Caco-2 (cell line): ENCODE data around the gene HADHA. TPM values are rescaled to one million over a fixed set of nuclear protein-coding genes. Genes with fewer than 3 reads are reported as not detected.

ENCODE experiments used
- BruUV-seq: library from RNA; stranded (reverse); fragments of 400-500 nt; replicated peaks from 2 replicates; lab custom pipeline; 2021; lab: Mats Ljungman, UMichigan
- CTCF ChIA-PET: fragments of 300-600 bp; sonication (Branson Sonifier 250); formaldehyde crosslinking; loops from one replicate; lab custom pipeline; 2022; ENCODE audit warnings: antibody characterized with exemption; lab: Charles Lee
- POLR2A ChIA-PET: fragments of 300-600 bp; sonication (Branson Sonifier 250); formaldehyde crosslinking; loops from one replicate; lab custom pipeline; 2022; ENCODE audit warnings: antibody characterized with exemption; lab: Charles Lee
- DNase-seq, 2 experiments: peaks; one replicate each; pipeline versions ENCODE4 v3.0.0 to v3.0.0-alpha.2; 2020 to 2022
- H3K27me3 ChIP-seq: replicated peaks from 2 replicates; pipeline ENCODE4 v1.6.0; 2011; ENCODE audit warnings: low read length; ENCODE audit not compliant: control insufficient read depth, insufficient read depth
- H3K36me3 ChIP-seq: 2 replicates; pipeline ENCODE4 v1.5.1; 2011; ENCODE audit warnings: low read length; ENCODE audit not compliant: control insufficient read depth, insufficient read depth
- H3K4me1 ChIP-seq: fragments of 250-450 bp; sonication (Bioruptor Pico); 2 replicates; pipeline ENCODE4 v1.5.1; 2020; ENCODE audit warnings: mild to moderate bottlenecking
- H3K4me3 ChIP-seq: 2 replicates; pipeline ENCODE4 v1.5.1; 2011; ENCODE audit warnings: low read depth, mild to moderate bottlenecking, control low read depth, low read length
- H3K9me3 ChIP-seq: fragments of 250-450 bp; sonication (Bioruptor Pico); 2 replicates; pipeline ENCODE4 v1.5.1; 2020; ENCODE audit warnings: mild to moderate bottlenecking, moderate library complexity
- H3K27ac Mint-ChIP-seq: one replicate; pipeline ENCODE4 v1.8.0; 2022; ENCODE audit warnings: mixed read lengths; ENCODE audit not compliant: unreplicated experiment
- H3K27me3 Mint-ChIP-seq: one replicate; pipeline ENCODE4 v1.8.0; 2022; ENCODE audit warnings: mixed read lengths; ENCODE audit not compliant: insufficient read depth, unreplicated experiment
- H3K36me3 Mint-ChIP-seq: one replicate; pipeline ENCODE4 v1.8.0; 2022; ENCODE audit warnings: mild to moderate bottlenecking, mixed read lengths; ENCODE audit not compliant: insufficient read depth, unreplicated experiment
- H3K4me1 Mint-ChIP-seq: one replicate; pipeline ENCODE4 v1.8.0; 2022; ENCODE audit warnings: low read depth, mixed read lengths; ENCODE audit not compliant: unreplicated experiment
- H3K4me3 Mint-ChIP-seq: one replicate; pipeline ENCODE4 v1.8.0; 2022; ENCODE audit warnings: mild to moderate bottlenecking, moderate library complexity, mixed read lengths; ENCODE audit not compliant: unreplicated experiment
- H3K9me3 Mint-ChIP-seq: one replicate; pipeline ENCODE4 v1.8.0; 2022; ENCODE audit warnings: mixed read lengths; ENCODE audit not compliant: unreplicated experiment
- CTCF ChIP-seq, 2 experiments: fragments of 200-600 bp in 1 of 2; IDR thresholded peaks; 1 replicate in 1 of 2; 2 replicates in 1 of 2; pipeline versions ENCODE4 v1.5.1 to v1.8.0; 2011 to 2022; ENCODE audit warnings: antibody characterized with exemption in 1 of 2, control low read depth in 1 of 2, inconsistent platforms in 1 of 2, low read depth in 1 of 2, low read length in 1 of 2, mild to moderate bottlenecking in 1 of 2, moderate library complexity in 1 of 2; ENCODE audit not compliant: insufficient read depth in 1 of 2, severe bottlenecking in 1 of 2, unreplicated experiment in 1 of 2
- intact Hi-C: fragments of 100-400 bp; cut with micrococcal nuclease; formaldehyde crosslinking; loops from one replicate; pipeline ENCODE4 v1.10.0; 2022; ENCODE audit not compliant: unreplicated experiment
- total RNA-seq: library from RNA; stranded (reverse); gene quantifications from 2 replicates; pipeline ENCODE4 v1.2.3, GENCODE V29; 2022

The HADHA gene
- total RNA-seq, 1 experiment from 2014 or later = 143 TPM

GRCh38 chr2:26246818-26247217 lies 2.4 kb upstream of the HADHA start:
- no peak overlapping the region for H3K4me3 ChIP-seq
- Mint-ChIP-seq H3K27me3 (no peaks in the 10 kb centered on the region), H3K27ac (peak overlapping the region; percentile 97), H3K36me3 (peaks cover 19% of the 10 kb centered on the region), H3K4me3 (peak overlapping the region; percentile 99), H3K9me3 (no peaks in the 10 kb centered on the region), H3K4me1 (no peaks in the 10 kb centered on the region)
- H3K36me3 ChIP-seq = no peaks in the 10 kb centered on the region
- intact Hi-C loops = no loop called here
- peaks cover 6% of the 10 kb centered on the region; the same call in 1 of the 2 replicates for H3K4me1 ChIP-seq
- H3K9me3 ChIP-seq = no peaks in the 10 kb centered on the region
- no TSS peak for BruUV-seq
- POLR2A ChIA-PET = no interaction called here
- no peak for DNase-seq
- no peak for TF ChIP-seq CTCF (IDR thresholded peaks at IDR 0.05; ENCODE audit: insufficient read depth in 1 of 2, low read depth in 1 of 2, low read length in 1 of 2, severe bottlenecking in 1 of 2, unreplicated experiment in 1 of 2)
- no peaks in the 10 kb centered on the region for H3K27me3 ChIP-seq
- CTCF ChIA-PET = no interaction called here

- BruUV-seq = no TSS peak
- Histone ChIP-seq H3K27me3 (no peaks in the 10 kb centered on the region), H3K9me3 (no peaks in the 10 kb centered on the region), H3K36me3 (no peaks in the 10 kb centered on the region), H3K4me1 (peaks cover 7% of the 10 kb centered on the region; the same call in 1 of the 2 replicates), H3K4me3 (peak overlapping the region; percentile 94)
- Mint-ChIP-seq H3K4me3 (peak overlapping the region; percentile 99), H3K36me3 (peaks cover 19% of the 10 kb centered on the region), H3K9me3 (no peaks in the 10 kb centered on the region), H3K27ac (peak overlapping the region; percentile 97), H3K27me3 (no peaks in the 10 kb centered on the region), H3K4me1 (peaks cover 2% of the 10 kb centered on the region)
- POLR2A ChIA-PET = interaction anchor here (1.1 kb wide), 1 partner anchor 18 kb away, joined by 4 read pairs; no protein-coding TSS in a partner anchor
- no peak for DNase-seq
- no peak for TF ChIP-seq CTCF (IDR thresholded peaks at IDR 0.05; ENCODE audit: insufficient read depth in 1 of 2, low read depth in 1 of 2, low read length in 1 of 2, severe bottlenecking in 1 of 2, unreplicated experiment in 1 of 2)
- intact Hi-C loops = loop anchor here (2.0 kb wide), 2 partner anchors 85 to 101 kb away; partner anchors contain the start of genes ADGRF3 and SELENOI
- CTCF ChIA-PET = no interaction called here
Observed at GRCh38 chr2:26245810-26246209, 1.4 kb upstream of the HADHA start.

GRCh38 chr2:26245231-26245732 lies 850 bp upstream of the HADHA start:
- no peak for TF ChIP-seq CTCF (IDR thresholded peaks at IDR 0.05; ENCODE audit: insufficient read depth in 1 of 2, low read depth in 1 of 2, low read length in 1 of 2, severe bottlenecking in 1 of 2, unreplicated experiment in 1 of 2)
- Mint-ChIP-seq H3K4me1 (peaks cover 8% of the 10 kb centered on the region), H3K27ac (peak overlapping the region; percentile 97), H3K9me3 (no peaks in the 10 kb centered on the region), H3K4me3 (peak overlapping the region; percentile 99), H3K27me3 (no peaks in the 10 kb centered on the region), H3K36me3 (peaks cover 19% of the 10 kb centered on the region)
- Histone ChIP-seq H3K9me3 (no peaks in the 10 kb centered on the region), H3K36me3 (no peaks in the 10 kb centered on the region), H3K4me1 (peaks cover 7% of the 10 kb centered on the region; the same call in 1 of the 2 replicates), H3K4me3 (peak overlapping the region; percentile 94), H3K27me3 (no peaks in the 10 kb centered on the region)
- peak; percentile 43 to 44 for DNase-seq
- POLR2A ChIA-PET = interaction anchor here (1.1 to 2.6 kb wide), 2 partner anchors 17 to 101 kb away, joined by 4 to 11 read pairs; partner anchors contain the start of gene SELENOI
- CTCF ChIA-PET = interaction anchor here (0.7 kb wide), 1 partner anchor 555 kb away, joined by 3 read pairs; no protein-coding TSS in a partner anchor
- intact Hi-C loops = loop anchor here (2.0 kb wide), 2 partner anchors 86 to 102 kb away; partner anchors contain the start of genes ADGRF3 and SELENOI
- BruUV-seq = TSS peak; percentile 66
